HL-60 (cell line): ENCODE results near the gene COL4A3.
A peak's percentile ranks its signal among the peaks of the same experiment; 100 is the strongest.

Source experiments
- DNase-seq, 2 experiments: peaks; one replicate each; pipeline ENCODE4 v3.0.0-alpha.2; 2010 to 2020; ENCODE audit warnings: low read depth in 1 of 2, low spot score in 1 of 2
- H3K27ac ChIP-seq: fragments of 250-450 bp; sonication (Bioruptor Pico); replicated peaks from 2 replicates; pipeline ENCODE4 v1.5.1; 2020; ENCODE audit warnings: mild to moderate bottlenecking, moderate library complexity
- H3K27me3 ChIP-seq: fragments of 250-450 bp; sonication (Bioruptor Pico); 2 replicates; pipeline ENCODE4 v1.5.1; 2021; ENCODE audit warnings: mild to moderate bottlenecking, moderate library complexity; ENCODE audit not compliant: insufficient read depth, poor library complexity, severe bottlenecking
- H3K4me3 ChIP-seq: replicated peaks from 2 replicates; pipeline ENCODE4 v1.5.1; 2011; ENCODE audit warnings: mild to moderate bottlenecking, control low read depth, low read length; ENCODE audit not compliant: insufficient read depth
- CTCF ChIP-seq: IDR thresholded peaks from one replicate; pipeline ENCODE4 v1.5.1; 2011; ENCODE audit warnings: low read length, control low read depth, inconsistent platforms; ENCODE audit not compliant: insufficient read depth
- GABPA ChIP-seq: IDR thresholded peaks from 2 replicates; pipeline ENCODE4 v1.6.1; 2012; ENCODE audit warnings: low read depth
- POLR2AphosphoS5 ChIP-seq: IDR thresholded peaks from 2 replicates; pipeline ENCODE4 v1.6.1; 2012; ENCODE audit warnings: low read depth
- REST ChIP-seq: IDR thresholded peaks from 2 replicates; pipeline ENCODE4 v1.6.1; 2012; ENCODE audit warnings: low read depth; ENCODE audit not compliant: insufficient replicate concordance
- SPI1 ChIP-seq: IDR thresholded peaks from 2 replicates; pipeline ENCODE4 v1.6.1; 2012; ENCODE audit warnings: low read depth, mild to moderate bottlenecking, borderline replicate concordance

The COL4A3 gene

GRCh38 chr2:227260041-227260440 lies 95.6 kb downstream of the COL4A3 start:
- DNase-seq = no peak
- TF ChIP-seq SPI1 (no peak), GABPA (no peak), CTCF (no peak), POLR2AphosphoS5 (no peak), REST (no peak)
- H3K4me3 ChIP-seq = no peak overlapping the region

GRCh38 chr2:227267410-227268115 lies 103.1 kb downstream of the COL4A3 start:
- DNase-seq = no peak
- TF ChIP-seq SPI1 = no peak
- no peak for TF ChIP-seq POLR2AphosphoS5
- TF ChIP-seq CTCF = no peak
- TF ChIP-seq GABPA = no peak
- TF ChIP-seq REST = no peak
- Histone ChIP-seq H3K27me3 (no peaks in the 10 kb centered on the region), H3K4me3 (no peak overlapping the region), H3K27ac (no peak overlapping the region)

More at GRCh38 chr2:227260041-227260440, 95.6 kb downstream of the COL4A3 start:
- H3K27ac ChIP-seq = no peak overlapping the region
- no peaks in the 10 kb centered on the region for H3K27me3 ChIP-seq

- no peak for DNase-seq
- no peaks in the 10 kb centered on the region for H3K27me3 ChIP-seq
- TF ChIP-seq GABPA (no peak), SPI1 (no peak), POLR2AphosphoS5 (no peak), CTCF (no peak), REST (peak; percentile 89)
Measured at GRCh38 chr2:227280895-227281294, 116.5 kb downstream of the COL4A3 start.

More at GRCh38 chr2:227280895-227281294, 116.5 kb downstream of the COL4A3 start:
- Histone ChIP-seq H3K27ac (no peak overlapping the region), H3K4me3 (no peak overlapping the region)
